GM18498 (cell line): Measurements from ENCODE around the gene RASGEF1C.
"Not testable (repeated sequence)": the region's sequence is repeated elsewhere in the genome, so short reads cannot be mapped to it uniquely, and the experiment has no call there.

Experiments
- ATAC-seq: cut with Tn5 transposase; IDR thresholded peaks from one replicate; pipeline ENCODE4 v1.9.1; 2021; ENCODE audit warnings: mild to moderate bottlenecking, moderate library complexity; ENCODE audit not compliant: unreplicated experiment

The RASGEF1C gene

DNA sequence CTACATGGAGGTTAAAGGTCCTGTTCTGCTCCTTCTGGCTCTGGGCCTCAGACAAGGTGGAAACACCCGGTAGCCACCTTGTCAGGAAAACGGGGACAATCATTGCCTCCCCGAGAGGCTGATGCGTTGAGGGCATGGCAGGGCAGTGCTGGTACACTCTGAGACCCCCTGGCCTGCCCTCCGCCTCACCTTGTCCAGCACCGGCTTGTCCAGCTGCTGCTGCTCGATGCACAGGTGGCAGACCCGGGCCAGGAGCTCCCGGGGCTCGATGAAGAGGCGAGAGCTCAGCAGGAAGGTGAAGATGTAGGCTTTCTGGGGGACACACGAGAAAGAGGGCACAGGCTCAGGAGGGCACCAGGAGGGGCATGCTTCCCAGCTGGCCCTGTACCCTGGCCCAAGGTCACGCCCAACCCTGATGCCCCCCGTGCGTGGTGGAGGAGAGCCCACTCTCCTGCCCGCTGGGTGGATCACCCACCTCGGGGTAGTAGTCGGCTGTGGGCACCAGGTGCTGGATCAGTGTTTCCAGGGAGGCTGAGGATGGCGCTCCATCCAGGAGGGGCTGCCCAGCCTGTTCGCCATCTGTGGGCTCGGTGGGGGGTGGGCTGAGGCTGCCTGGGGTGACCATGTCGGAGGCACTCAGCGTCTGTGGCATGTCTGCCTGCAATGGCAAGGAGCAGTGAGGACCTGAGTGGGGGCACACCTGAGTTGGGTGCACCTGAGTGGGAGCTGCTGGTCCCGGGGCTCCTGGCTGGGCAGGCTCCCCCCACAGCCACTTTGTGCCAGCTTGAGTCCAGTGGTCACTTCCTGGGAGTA is 71.4 kb downstream of the RASGEF1C start:
- ATAC-seq = no peak

DNA sequence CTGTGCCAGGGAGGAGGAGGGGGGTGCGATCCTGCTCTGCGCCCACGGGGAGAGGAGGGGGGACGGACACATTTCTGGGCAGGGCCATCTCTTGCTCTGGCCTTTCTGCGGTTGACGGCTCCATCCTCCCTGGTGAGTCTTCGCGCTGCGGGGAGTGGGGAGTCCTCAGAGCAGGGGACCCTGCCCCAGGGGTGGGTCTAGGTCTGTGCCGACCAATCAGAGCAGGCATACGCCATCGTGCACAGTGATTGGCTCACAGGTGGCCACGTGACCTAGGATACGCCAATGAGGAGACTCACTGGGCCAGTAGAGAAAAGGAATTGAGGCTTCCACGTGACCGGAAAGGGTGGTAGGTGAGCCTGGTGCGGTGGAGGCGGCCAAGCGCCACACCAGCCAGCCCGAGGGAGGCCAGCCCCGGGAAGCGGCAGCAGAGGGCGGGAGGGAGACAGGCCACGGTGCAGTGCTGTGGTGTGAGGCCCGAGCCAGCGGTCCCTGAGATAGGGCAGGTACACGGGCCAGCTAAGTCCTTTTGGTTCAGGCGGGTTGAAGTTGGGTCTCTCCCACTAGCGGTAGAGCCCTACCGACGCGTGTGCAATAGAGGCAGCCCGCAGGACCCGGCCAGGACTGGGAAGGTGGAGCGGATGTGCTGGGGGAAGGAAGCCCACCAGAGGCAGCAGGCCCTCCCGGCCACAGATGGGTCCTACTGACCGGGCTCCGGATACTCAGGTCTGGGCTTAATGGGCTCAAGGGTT is 72.2 kb downstream of the RASGEF1C start:
- no peak for ATAC-seq

DNA sequence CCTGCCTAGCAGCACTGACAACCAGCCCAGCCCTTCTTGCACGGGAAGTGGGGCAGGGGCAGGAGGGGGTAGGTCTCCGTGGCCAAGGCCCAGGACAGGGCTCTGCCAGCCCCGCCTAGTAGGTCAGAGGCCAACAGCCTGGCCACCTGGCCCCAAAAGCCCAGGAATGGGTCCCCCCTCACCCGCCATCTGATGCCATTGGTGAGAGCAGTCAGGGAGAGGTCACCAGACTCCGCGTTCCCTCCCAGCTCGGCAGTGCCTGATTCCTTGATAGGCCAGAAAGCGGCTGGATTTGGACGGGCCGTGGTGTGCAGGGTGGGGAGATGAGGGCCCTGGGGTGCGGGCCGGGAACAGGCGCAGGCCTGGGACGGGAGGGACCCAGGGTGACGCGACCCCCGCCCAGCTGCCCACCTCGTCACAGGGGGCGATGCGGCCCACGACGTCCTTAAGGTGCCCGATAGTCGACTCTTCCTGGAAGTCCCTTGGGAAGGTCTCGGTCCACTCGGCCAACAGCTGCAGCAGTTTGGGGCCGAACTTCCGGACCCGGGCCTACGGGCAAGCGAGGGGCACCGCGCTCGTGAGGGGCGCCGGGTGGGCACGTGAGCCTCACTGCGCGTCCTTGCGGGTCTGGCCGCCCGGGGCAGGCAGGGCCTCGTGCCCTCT is 72.9 kb downstream of the RASGEF1C start:
- ATAC-seq = no peak

DNA sequence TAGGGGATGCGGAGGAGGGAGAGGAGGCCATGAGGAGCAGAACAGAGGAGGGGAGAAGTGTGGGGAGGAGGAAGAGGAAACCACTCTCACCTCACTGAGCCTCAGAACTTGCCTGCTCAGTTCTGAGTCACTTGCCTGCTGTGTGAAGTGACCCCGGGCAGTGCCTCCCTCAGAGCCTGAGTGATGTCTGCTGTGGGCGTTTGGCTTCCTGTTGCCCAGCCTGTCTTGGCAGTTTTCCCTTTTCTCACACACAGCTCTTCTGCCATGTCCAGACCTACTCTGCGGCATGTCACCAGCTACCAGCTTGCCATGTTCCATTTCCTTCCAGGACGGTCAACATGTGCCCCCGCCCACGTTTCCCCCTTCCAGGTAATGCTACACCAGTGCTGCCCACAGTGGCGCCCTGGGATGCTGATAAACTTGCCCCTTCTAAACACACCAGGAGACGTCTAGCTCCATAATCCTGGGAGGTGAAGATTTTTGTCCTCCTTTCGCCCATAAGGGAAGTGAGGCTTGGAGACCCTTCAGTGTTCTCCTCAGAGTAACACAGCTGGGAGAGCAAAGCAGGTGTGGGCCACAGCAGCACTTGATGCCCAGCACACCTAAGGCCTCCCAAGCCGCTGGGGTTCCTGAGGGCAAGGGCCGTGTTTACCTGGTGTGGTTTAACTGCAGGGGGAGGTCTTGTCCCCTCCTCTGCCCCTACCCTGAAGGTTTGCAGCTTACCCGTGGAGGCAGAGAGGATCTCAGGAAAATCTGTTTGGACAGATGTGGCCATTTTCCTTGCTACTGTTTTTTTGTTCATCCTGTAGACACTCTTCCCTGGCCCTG is 73.7 kb downstream of the RASGEF1C start:
- ATAC-seq = no peak

DNA sequence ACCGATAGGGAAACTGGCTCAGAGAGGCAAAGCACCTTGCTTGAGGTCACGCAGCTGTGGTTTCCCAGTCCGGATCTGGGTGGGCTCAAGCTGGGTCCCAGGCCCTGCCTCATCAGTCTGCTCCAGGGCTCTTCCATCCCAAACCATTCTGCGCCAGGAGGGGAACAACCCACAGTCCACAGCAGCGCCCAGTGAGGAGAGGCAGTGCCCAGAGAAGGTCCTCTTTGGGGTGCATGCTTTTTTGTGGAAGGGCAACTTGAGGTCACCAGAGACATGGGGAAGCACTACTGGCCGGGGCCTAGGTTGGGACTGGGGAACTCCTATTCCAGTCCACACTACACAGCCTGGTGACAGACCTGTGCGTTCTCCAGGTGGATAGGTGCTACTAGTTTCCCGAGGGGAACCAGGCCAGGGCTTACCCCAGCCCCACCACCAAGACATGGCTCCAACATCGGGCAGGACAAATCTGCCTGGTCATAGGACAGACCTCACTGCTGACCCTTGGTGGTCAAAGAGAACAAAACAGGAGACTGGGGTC is 75.0 kb downstream of the RASGEF1C start:
- ATAC-seq = no peak

DNA sequence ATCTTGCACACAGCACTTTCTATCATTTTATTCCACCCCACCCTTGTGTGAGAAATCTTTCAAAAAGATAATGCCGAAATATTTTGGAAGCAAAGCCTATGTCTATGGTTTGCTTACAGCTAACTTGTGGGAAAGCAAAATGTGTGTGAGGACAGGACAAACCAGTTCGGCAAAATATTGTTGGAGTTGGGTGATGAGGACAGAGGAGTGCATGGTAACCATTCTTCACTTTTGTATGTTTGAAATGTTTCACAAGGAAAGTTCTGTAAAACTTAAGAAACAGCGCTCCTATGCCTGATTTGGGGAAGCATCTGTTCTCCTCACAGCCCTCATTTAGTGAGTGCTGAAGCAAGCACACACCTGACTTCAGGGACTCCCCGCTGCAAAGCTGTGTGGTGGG is 75.5 kb downstream of the RASGEF1C start:
- ATAC-seq = no peak

DNA sequence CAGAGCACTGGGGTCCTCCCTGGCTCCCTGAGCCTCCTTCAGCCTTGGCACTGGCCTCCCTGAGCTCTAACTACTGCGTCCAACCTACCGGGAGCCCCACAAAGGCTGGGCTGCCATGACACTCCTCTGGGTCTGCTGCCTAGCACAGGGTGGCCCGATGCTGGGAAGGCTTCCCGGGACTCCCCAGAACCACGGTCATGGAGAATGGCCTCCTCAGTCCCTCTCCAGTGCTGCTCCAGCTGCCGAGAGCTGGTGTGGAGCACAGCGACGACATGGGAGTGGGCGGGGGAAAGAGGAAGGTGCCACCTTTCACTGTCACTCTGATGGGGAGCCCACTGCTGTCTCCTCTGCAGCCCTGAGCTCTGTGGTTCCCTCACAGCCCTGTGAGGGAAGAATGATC is 76.0 kb downstream of the RASGEF1C start:
- ATAC-seq = no peak

DNA sequence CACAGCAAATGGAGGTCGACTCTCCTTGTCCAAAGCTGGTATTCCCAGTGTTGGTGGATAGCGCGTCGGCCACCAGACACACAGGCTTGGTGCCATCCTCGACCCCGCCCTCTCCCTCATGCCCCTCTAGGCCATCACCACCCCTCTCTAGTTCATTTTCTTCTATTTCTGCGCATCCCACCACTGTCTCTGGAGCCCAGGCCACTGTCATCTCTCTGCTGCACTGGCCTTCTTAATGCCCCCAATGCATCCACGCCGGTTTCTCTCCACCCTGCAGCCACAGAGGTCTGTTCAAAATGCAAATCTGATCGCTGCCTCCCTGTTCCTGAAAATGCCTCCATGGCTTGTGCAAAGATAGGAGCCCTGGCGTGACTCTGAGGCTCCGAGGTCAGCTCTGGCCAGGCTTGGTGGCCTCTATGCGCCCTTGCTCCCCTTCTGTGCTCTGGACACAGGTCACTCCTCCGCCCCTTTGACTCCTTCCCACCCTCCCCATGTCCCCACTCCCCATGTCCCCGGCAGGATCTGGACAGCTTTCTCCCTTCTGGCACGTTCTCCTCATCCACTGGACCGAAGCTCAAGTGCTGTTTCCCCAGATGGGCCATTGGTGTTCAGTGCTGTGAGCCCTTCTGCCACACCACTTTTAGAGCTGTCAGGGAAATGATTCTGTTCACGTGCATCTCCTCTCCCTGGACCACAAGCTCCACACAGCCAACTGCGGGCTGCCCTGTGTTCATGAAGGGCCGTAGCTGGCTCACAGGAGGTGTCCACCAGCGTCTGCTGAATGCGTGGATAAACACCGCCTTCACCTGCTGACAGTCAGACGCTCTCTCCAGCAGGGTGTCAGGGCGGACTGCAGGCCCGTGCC is 77.9 kb downstream of the RASGEF1C start:
- ATAC-seq = no peak

DNA sequence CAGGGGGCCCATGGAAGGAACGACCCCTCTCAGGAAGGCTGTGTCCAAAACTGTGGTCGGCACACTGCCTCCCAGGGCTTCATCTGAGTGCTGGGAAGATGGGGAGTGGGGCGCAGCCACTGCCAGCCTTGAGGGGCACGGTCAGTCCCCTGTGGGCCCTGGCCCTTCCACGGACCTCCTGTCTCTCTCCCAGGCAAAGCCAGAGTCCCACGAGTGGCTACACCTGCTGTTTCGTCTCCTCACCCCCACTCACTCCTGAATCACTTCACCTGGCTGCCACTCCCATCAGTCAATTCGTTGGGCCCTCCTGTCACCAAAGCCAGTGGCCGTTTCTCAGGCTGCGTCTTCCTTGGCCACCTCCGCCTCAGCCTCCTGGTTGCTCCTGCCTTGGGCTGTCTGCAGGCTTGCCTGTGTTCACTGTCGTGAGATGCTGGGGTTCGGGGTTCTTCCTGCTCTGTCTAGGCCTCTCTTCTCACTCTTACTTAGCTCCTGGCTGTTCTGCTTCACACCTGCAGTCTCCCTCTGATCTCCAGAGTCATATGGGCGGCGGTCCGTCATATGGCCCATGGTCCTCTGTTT is 78.6 kb downstream of the RASGEF1C start:
- ATAC-seq = no peak

DNA sequence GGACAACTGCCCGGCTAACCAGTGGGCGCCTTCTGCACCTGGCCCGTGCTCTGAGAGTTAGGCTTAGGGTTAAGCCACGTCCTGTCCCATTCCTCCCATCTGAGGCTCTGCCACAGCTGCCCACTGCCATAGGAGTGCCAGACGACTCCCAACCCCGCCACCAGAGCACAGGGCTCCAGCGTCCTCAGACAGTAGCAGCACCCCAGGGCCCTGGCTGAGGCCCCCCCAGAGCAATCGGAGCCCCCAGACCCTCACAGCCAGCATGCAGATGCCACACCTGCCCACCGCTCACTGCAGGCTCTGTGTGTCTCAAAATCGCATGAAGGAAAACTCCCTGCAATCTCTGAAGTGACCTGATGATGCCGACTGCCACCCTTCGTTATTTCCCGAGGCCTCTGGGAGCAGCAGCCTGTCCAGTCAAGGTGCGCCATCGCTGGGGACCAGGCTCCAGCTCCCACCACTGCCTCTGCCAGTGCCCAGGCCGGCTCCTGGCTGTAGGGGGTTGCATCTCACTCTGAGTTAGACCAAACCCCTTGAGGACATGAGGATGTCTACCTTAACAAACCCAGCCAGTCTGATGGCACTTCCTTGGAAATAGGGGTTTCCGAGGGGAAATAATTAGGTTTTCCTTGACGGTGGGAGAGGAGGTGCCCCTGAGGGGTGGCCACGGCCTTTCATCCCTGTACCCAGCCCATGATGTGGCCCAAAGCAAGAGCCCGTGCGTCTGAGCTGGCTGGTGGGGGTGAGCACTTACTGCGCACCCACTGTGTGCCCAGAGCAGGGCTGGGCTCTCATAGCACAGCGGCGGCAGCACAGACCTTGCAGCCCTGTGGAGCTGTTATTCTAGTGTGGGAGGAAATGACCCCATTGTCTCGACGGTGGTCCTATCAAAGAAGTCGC is 79.5 kb downstream of the RASGEF1C start:
- ATAC-seq = no peak

DNA sequence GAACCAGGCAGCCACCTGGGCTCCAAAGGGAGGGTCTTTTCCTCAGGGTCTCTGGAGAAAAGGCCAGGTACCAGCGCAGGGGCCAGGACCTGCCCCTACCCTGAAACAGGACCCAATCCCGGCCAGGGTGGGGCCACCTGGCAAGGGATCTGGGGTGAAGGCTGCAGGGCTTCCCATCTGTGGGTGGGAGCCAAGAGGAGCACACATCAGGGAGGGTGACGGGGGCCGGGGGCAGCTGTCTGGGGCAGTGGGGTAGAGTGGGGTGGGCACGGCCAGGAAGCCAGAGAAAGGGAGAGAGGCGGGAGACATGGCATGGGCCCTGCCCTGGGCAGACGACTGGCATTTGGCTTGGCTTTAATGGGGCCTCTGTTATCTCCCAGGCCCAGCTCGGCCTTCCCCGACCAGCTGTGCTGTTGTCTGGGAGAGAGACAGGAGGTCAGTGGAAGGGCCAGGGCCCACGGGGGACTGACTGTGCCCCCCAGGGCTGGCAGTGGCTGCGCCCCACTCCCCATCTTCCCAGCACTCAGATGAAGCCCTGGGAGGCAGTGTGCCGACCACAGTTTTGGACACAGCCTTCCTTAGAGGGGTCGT is 80.2 kb downstream of the RASGEF1C start:
- ATAC-seq = no peak

DNA sequence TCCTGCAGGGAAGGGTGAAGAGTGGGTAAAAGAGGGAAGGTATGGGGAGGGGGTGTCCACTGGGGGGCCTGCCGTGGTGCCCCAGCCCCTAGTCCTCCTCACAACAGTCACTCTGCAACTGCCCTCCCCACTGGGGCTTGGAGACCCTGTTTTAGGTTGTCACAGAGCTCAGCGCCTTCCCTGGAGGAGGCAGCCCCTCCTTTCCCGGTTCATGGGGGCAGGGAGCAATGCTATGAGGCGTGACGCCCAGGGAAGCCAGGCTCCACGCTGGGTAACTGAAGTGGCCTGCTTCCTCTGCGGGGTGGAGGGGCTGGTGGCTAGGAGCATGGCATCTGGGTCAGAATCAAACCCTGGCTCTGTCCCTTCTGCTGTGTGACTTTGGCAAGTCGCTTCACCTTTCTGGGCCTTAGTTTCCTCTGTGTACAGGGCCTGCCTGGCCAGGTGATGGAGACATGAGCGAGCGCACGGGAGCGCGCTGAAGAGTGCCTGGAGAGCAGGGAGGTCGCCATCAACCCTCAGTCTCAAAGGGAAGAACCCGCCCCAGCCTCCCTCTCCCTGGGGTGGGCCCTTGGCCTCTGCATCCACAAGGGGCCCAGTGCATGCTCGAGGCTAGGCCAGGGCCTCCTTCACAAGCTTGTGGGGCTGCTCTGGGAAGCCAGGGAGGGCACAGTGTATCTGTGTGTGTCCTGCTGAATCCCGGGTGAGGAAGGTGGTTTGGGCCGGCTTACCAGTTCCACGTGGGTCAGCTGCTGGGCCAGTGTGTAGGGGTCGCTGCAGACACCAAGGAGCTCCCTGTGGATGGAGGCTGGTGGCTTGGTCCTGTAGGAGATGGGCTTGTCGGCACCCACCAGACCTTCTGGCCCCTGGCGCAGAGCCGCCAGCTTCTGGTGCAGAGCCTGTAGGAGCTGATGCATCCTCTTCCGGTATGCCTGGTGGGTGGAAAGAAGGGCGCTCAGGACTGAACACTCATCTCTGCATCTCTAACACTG is 81.0 kb downstream of the RASGEF1C start:
- no peak for ATAC-seq

DNA sequence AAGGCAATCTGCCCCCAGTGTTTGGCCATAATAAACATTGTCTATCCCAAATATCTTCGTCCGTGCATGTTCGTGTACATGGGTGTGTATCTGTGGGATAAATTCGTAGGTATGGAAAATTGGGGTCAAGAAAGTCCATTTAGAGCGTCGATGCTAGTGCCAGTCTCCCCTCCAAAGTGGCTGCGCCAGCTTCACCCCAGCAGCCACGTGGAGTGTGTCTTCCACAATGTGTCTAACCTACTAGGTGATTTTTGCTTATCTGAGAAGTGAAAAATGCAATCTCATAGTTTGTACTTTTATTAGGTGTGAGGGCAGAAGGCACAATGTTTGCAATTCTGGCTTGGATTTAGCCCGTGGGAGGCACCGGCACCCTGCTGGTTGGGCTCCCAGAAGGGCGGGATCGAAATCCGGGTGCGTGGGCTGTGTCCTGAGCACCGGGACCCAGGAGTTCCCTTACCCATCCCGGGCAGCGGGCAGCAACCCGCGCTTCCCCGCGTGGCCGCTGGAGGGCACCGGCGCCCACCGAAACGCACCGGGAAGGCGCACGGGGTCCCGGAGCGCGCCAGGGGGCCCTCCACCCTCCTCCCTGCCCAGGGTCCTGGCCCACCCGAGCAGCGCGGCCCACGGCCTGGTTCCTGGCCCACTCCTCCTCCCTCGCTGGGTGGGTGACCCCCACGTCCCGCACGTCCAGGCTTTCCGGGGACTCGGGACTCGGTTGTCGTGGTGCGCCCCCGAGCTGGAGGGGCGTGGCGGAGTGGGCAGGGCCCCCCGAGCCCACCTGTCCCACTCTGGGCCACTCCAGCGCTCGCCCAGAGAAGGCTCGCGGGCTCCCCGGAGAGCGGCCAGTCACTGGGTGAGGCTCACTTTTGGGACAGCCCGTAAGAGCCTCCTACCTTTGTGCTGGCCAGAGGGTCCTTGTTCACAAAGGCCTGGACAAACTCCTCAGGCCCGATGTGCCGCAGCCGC is 82.0 kb downstream of the RASGEF1C start:
- ATAC-seq = no peak

DNA sequence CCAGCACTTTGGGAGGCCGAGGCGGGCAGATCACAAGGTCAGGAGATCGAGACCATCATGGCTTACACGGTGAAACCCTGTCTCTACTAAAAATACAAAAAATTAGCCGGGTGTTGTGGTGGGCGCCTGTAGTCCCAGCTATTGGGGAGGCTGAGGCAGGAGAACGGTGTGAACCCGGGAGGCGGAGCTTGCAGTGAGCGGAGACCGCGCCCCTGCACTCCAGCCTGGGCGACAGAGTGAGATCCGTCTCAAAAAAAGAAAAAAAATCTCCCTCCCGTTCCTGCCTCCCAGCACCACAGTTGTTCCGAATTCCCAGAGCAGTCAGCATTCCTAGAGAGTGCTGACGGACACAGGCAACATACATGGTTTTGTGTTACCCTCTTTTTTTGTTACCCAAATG is 82.9 kb downstream of the RASGEF1C start:
- ATAC-seq = not testable (repeated sequence)

DNA sequence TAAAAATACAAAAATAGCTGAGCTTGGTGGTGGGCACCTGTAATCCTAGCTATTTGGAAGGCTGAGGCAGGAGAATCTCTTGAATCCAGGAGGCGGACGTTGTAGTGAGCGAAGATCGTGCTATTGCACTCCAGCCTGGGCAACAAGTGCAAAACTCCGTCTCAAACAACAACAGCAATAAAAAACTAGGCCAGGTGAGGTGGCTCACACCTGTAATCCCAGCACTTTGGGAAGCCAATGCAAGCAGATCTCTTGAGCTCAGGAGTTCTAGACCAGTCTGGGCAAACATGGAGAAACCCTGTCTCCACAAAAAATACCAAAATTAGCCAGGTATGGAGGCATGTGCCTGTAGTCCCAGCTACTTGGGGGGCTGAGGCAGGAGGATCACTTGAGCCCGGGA is 84.3 kb downstream of the RASGEF1C start:
- ATAC-seq = not testable (repeated sequence)

DNA sequence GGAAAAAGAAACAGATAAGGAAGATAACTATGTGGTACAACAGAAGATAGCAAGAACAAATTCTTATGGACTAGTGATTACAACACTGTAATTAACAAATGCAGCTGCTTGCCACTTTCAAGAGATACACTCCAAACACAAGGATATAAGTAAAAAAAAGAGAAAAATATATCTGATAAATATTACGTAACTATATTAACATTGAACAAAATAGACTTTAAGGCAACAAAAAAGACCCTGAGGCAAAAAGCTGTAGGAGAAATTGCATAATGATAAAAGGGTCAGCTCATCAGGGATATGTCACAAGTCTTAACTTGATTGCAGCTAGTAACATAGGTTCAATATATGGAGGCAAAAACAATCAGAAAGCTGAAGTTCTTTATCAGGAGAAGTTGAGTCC is 86.1 kb downstream of the RASGEF1C start:
- no peak for ATAC-seq
